Hematopoietic multipotent progenitor cell treated with erythropoietin and hydrocortisone succinate and interleukin-3 and kit ligand, for 17 days (in vitro differentiated cells): ENCODE results near the gene SMIM38.
"Not testable (repeated sequence)": the region's sequence is repeated elsewhere in the genome, so short reads cannot be mapped to it uniquely, and the experiment has no call there.

Experiments
- DNase-seq: peaks from one replicate; pipeline ENCODE4 v3.0.0-alpha.2; 2015; ENCODE audit warnings: low spot score

The SMIM38 gene

GRCh38 chr11:69140161-69140560 lies 15.6 kb upstream of the SMIM38 start:
- DNase-seq, result not testable (repeated sequence)

DNA sequence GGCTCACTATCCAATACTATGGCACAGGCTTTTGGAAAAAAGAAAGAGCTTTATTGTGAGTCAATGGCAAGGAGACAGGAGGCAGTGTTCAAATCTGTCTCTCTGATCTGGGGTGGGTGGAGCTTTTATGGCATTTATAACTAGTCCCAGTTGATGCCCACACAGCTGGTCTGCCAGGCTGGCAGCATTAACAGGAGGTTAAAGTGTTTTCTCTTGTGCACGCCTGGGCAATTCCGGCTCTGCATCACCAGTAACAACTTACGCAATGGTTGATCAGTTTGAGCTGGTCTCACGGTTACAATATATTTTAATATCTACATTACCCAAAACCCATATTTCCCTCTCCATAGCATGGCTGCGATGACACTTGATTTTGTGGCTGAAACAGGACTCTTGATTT lies 15.1 kb upstream of the SMIM38 start:
- DNase-seq, result no peak

GRCh38 chr11:69141742-69142141 lies 14.0 kb upstream of the SMIM38 start:
- DNase-seq, result no peak

DNA sequence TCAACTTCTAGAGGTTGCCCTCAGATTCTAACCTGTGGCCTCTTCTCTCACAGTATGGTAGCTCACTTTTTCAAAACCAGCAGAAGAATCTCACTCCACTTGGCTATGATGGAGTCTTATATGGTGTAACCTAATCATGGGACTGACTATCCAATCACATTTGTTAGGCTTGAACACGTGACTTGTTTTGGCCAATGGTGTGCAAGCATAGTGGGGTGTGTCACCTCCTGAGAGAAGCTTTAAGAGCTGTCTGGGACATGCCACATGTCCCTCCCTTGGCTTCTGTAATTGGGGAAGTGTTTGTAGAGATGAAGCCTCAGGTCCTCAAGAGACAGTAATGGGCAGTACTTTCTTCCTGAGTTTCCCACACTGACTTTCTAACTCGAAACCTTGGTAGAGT lies 12.8 kb upstream of the SMIM38 start:
- peak; percentile 8 for DNase-seq

DNA sequence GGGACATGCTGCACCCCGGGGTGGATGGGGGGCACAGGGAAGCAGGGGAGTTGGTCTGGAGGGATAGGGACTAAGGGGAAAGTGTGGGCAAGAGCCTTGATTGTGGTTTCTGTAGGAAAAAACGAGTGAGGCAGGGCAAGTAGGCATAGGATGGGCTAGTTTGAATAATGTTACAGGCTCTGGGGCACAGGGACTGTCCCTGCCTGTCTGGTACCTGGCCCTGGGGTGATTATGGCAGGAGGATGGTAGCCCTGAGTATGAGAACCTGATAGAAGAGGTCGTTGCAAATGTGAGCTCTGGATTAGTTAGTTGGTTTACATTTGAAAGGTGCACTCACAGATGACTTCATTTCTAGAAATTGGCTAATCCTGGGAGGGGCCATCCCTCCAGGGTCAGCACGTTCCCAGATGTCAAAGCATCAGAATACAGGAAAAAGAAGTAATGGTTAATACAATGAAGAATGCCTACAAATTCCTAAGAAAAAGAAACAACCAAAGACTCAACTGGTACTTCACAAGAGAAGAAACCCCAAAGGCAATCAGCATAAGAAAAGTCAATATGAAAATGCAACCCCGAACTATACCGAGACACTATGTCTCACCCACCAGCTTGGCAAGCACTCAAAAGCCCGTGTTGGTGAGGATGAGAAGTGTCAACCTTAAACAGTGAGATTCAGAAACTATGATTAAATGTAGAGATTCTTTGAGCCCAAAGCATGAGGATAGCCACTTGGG lies 11.3 kb upstream of the SMIM38 start:
- DNase-seq, result no peak

DNA sequence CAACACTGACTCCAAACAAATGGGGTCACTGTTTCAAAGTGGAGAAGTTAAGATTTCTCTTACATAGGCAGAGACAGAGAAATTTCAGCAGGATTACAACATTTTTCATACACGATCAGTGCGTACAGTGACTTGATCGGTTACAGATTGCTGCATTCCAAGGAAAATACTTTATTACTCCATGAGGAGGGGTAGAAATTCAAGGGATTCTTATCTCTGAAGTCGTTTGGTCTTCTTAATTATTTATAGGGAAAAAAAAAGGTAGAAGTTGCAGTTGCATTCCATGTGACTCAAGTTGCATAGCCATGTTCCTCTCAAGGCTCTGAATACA lies 10.7 kb upstream of the SMIM38 start:
- DNase-seq, result no peak

DNA sequence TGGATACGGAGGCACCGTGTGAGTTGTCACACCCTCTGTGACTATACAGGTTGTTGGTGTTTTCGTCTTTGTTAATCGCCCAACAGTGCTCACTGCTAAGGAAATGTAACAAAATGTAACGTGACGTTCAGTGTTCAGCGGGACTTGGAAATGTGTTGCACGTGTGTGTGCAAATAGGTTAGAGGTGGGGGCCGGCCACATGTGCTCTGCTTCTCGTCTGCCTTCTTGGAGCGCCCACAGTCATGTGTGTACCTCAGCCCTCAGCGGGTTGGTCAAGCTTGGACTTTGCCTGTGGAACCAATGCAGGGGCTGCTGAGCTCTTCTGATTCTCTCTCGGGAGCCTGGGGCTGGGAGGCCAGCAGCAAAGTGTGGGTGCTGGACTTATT lies 7.4 kb upstream of the SMIM38 start:
- no peak for DNase-seq

- no peak for DNase-seq
Observed at GRCh38 chr11:69148806-69149205, 6.9 kb upstream of the SMIM38 start.

DNA sequence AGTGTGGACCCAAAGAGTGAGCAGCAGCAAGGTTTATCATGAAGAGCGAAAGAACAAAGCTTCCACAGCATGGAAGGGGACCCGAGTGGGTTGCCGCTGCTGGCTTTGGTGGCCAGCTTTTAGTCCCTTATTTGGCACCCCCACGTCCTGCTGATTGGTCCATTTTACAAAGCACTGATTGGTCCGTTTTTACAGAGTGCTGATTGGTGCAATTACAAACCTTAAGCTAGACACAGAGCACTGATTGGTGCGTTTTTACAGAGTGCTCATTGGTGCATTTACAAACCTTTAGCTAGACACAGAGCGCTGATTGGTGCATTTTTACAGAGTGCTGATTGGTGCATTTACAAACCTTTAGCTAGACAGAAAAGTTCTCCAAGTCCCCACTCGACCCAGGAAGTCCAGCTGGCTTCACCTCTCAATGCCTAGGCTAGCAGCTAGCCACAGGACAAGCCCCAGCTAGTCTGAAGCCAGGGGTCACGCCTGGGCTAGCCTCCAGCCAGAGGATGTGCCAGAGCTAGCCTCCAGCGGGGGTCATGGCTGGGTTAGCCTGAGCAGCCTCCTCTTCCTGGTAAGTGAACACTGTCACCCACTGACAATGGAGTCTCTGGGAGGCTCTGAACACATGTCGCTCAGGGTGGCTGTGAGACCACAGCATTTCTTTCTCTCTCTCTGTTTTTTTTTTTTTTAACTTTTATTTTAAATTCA lies 6.2 kb upstream of the SMIM38 start:
- not testable (repeated sequence) for DNase-seq

GRCh38 chr11:69150175-69150574 lies 5.6 kb upstream of the SMIM38 start:
- DNase-seq, result no peak

GRCh38 chr11:69151836-69152235 lies 3.9 kb upstream of the SMIM38 start:
- no peak for DNase-seq

GRCh38 chr11:69152733-69153421 lies 2.9 kb upstream of the SMIM38 start:
- DNase-seq, result no peak

DNA sequence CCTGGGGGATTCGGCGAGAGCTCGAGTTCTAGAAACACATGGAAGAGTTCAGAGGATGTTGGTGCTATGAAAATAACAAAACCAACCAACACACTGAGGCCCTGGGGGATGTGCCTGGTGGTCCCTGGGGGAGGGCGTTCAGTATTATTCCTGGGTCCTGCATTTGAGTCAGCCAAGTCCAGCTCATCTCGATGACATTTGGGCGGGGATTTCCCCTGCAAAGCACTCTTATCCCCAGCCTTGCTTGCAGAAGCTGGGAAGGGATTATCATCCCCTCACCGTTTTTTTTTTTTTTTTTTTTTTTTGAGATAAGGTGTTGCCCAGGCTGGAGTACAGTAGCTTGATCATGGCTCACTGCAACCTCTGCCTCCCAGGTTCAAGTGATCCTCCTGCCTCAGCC lies 2.1 kb upstream of the SMIM38 start:
- DNase-seq, result no peak

DNA sequence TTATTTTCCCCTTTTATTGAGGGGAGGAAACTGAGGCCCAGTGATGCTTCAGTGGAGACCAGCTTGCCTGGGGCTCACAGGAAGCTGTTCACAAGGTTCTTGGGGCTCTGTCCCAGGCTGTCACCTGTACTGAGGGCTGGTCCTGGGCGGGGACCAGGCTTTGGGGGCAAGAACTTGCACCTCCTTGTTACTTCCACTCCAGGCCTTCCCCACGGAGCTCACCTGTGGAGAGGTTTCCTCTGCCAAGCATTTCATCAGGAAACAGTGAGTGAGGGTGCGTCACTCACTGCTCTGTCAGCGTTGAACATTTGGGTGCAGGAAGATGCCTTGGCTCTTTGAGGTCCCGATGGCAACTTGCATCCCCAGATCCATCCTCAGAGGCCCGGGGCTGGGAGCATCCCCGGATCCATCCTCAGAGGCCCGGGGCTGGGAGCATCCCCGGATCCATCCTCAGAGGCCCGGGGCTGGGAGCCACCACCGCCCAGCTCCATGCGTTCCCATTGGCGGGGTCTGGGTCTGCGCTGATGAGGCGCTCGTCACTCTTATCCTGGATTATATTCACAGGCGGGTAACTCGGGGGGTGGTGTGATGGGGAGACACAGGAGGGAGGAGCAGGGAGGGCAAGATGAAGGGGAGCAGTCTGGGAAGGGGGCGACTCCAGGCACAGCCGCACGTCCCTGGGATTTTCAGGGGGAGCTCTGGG lies 1.4 kb upstream of the SMIM38 start:
- DNase-seq, result no peak

DNA sequence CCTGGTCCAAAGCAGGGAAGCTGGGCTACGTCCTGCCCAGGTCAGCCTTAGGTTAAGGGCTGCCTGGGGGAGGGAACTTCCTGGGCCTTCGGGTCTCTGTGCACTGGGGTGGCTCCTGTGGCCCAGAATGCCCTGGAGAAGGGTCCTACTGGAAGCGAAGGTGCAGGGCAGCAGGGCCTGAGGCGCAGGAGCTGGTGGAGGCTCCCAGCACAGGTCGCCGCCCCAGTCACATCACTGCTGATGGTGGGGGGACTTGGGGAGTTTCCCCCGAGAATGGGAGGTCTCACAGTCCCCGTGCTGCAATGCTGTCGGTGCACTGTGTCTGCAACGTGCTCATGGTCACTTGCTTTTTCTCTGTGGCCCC lies 815 bp upstream of the SMIM38 start:
- no peak for DNase-seq

GRCh38 chr11:69156235-69156639 lies 502 bp downstream of the SMIM38 start:
- no peak for DNase-seq

GRCh38 chr11:69156673-69157155 lies 979 bp downstream of the SMIM38 start:
- no peak for DNase-seq

DNA sequence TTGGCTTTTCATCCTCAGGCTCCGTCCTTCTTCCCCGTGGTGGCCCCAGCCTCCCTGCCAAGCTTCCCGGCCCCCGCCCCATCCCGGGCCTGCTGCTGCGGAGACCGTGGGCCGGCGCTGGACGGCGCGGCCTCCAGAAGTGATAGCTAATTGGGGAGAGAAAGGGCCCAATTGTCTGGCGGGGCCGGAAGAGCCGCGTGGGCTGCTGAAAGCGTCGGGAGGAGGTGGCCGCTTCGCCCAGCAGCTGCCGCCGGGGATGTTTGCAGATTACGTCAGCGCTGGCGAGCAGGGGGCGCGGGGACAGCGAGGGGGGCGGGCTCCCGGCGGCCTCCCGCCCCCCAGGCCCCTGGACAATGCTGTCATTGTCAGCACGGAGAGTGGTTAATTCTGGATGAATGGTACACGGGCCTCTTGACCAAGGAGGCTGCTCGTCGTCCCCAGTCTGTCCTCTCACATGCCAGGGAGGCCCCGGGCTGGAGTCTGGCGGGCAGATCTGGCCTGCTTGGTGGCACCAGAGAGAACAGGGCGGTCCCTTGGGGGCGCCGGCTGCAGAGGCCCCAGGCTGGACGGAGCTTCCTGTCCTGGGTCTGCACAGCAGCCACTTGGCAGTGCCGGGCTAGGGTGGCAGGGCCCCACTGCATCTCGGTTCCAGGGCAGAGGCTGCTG lies 1.6 kb downstream of the SMIM38 start:
- DNase-seq, result no peak

DNA sequence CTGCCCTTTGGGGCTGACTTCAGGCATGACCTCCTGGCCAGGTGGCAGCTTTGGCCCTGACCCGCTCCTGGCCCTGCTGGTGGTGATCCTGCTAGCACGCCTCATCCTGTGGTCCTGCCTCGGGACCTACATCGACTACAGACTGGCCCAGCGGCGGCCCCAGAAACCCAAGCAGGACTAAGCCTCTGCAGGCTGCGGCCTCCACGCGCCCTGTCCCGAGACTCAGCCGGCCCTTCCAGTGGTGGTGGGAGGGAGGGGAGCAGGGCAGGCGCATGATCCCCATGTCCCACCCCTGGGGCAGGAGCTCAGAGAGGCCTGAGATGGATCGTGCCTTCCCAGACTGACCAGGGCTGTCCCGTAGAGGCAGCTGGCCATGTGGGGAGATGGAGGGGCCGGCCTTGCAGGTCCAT lies 2.1 kb downstream of the SMIM38 start:
- DNase-seq, result no peak

- DNase-seq, result no peak
Observed at GRCh38 chr11:69158301-69159149, 2.8 kb downstream of the SMIM38 start.
